Medulla oblongata (tissue), 1 donor: ENCODE data around the gene OR9A4.
"Not testable (repeated sequence)": the region's sequence is repeated elsewhere in the genome, so short reads cannot be mapped to it uniquely, and the experiment has no call there.

ENCODE experiments used
- DNase-seq: peaks from one replicate; pipeline ENCODE4 v3.0.0-alpha.2; 2015; ENCODE audit errors: extremely low spot score

Gene OR9A4

GRCh38 chr7:141916099-141916498 is at the start of gene OR9A4:
Gene OR9A4 (plus strand): TSS chr7:141916399. CDS start chr7:141918876, 2,477 bp downstream.
- DNase-seq = no peak

GRCh38 chr7:141866974-141867373 is 49.2 kb upstream of the OR9A4 start:
- no peak for DNase-seq

GRCh38 chr7:141872931-141873330 is 43.3 kb upstream of the OR9A4 start:
- DNase-seq = no peak

GRCh38 chr7:141874787-141875186 is 41.4 kb upstream of the OR9A4 start:
- DNase-seq = no peak

GRCh38 chr7:141875453-141875852 is 40.7 kb upstream of the OR9A4 start:
- DNase-seq = no peak

- no peak for DNase-seq
Observed at GRCh38 chr7:141876371-141876770, 39.8 kb upstream of the OR9A4 start.

- no peak for DNase-seq
Observed at GRCh38 chr7:141877365-141877764, 38.8 kb upstream of the OR9A4 start.

GRCh38 chr7:141880960-141881359 is 35.2 kb upstream of the OR9A4 start:
- DNase-seq = no peak

GRCh38 chr7:141884539-141885225 is 31.5 kb upstream of the OR9A4 start:
- DNase-seq = peak; percentile 39

- DNase-seq = no peak
Observed at GRCh38 chr7:141889321-141889720, 26.9 kb upstream of the OR9A4 start.

- DNase-seq = no peak
Observed at GRCh38 chr7:141891336-141891735, 24.9 kb upstream of the OR9A4 start.

GRCh38 chr7:141899366-141899765 is 16.8 kb upstream of the OR9A4 start:
- not testable (repeated sequence) for DNase-seq

- DNase-seq = no peak
Observed at GRCh38 chr7:141906285-141906684, 9.9 kb upstream of the OR9A4 start.

- DNase-seq = no peak
Observed at GRCh38 chr7:141911391-141911790, 4.8 kb upstream of the OR9A4 start.

- DNase-seq = no peak
Observed at GRCh38 chr7:141915565-141915964, 634 bp upstream of the OR9A4 start.

- DNase-seq = no peak
Observed at GRCh38 chr7:141920281-141920680, 4.1 kb downstream of the OR9A4 start.

GRCh38 chr7:141928146-141928844 is 12.1 kb downstream of the OR9A4 start:
- DNase-seq = peak; percentile 23

GRCh38 chr7:141928845-141929195 is 12.6 kb downstream of the OR9A4 start:
- no peak for DNase-seq

GRCh38 chr7:141930211-141930610 is 14.0 kb downstream of the OR9A4 start:
- DNase-seq = no peak

- DNase-seq = no peak
Observed at GRCh38 chr7:141941075-141941474, 24.9 kb downstream of the OR9A4 start.

GRCh38 chr7:141943846-141944245 is 27.6 kb downstream of the OR9A4 start:
- no peak for DNase-seq

- no peak for DNase-seq
Observed at GRCh38 chr7:141944811-141945210, 28.6 kb downstream of the OR9A4 start.

GRCh38 chr7:141945356-141945755 is 29.2 kb downstream of the OR9A4 start:
- DNase-seq = peak; percentile 40

GRCh38 chr7:141946796-141947195 is 30.6 kb downstream of the OR9A4 start, which contains the start of gene CLEC5A:
Gene CLEC5A (minus strand): TSS chr7:141946974. CDS start chr7:141946292, 682 bp downstream.
- no peak for DNase-seq
